HEK293 (cell line): Measurements from ENCODE around the gene CEP295NL.

ENCODE experiments used
- KLF10 ChIP-seq: fragments of 450-650 bp; IDR thresholded peaks from 2 replicates; pipeline ENCODE4 v1.5.1; 2018; ENCODE audit warnings: missing biosample characterization, mild to moderate bottlenecking, missing genetic modification characterization
- MEIS1 ChIP-seq: sonication (generic); formaldehyde crosslinking; IDR thresholded peaks from 2 replicates; pipeline ENCODE4 v1.8.1; 2022; ENCODE audit warnings: missing genetic modification reagents, mild to moderate bottlenecking, borderline replicate concordance
- REST ChIP-seq: fragments of 450-650 bp; formaldehyde crosslinking; IDR thresholded peaks from 2 replicates; pipeline ENCODE4 v1.5.1; 2016; ENCODE audit warnings: missing biosample characterization, missing genetic modification characterization
- ZBTB7A ChIP-seq: fragments of 450-650 bp; formaldehyde crosslinking; IDR thresholded peaks from 2 replicates; pipeline ENCODE4 v1.5.1; 2016; ENCODE audit warnings: low read depth, missing biosample characterization, missing genetic modification characterization
- ZNF138 ChIP-seq: fragments of 450-650 bp; formaldehyde crosslinking; IDR thresholded peaks from 2 replicates; pipeline ENCODE4 v1.5.1; 2016; ENCODE audit warnings: missing biosample characterization, missing genetic modification characterization, borderline replicate concordance
- ZNF510 ChIP-seq: fragments of 450-650 bp; formaldehyde crosslinking; IDR thresholded peaks from 2 replicates; pipeline ENCODE4 v1.5.1; 2018; ENCODE audit warnings: mild to moderate bottlenecking, missing genetic modification characterization, missing biosample characterization; ENCODE audit not compliant: insufficient replicate concordance

- TF ChIP-seq ZBTB7A: no peak
- no peak for TF ChIP-seq REST (tag by site-specific recombination)
- no peak for TF ChIP-seq ZNF510 (tag by site-specific recombination)
- no peak for TF ChIP-seq ZNF138 (tag by site-specific recombination)
- no peak for TF ChIP-seq MEIS1 (CRISPR knock-in tag)
- no peak for TF ChIP-seq KLF10 (tag by site-specific recombination)
These were observed 10.1 kb upstream of the CEP295NL start for GRCh38 chr17:78913115-78913514.
